T-helper 2 cell treated with Interferon-gamma antibody and Interleukin-4, amounts not matched to agents 5 μg/mL and 100 μg/mL, for 36 hours (primary cell): Measurements from ENCODE around the gene KIF1A.

ENCODE experiments used
- DNase-seq: peaks from one replicate; pipeline ENCODE4 v3.0.0; 2021; ENCODE audit warnings: low spot score
- H3K27ac Mint-ChIP-seq: one replicate; pipeline ENCODE4 v1.8.0; 2021; ENCODE audit warnings: mild to moderate bottlenecking, mixed read lengths
- H3K27me3 Mint-ChIP-seq: one replicate; pipeline ENCODE4 v1.8.0; 2021; ENCODE audit warnings: low read depth, mixed read lengths
- H3K36me3 Mint-ChIP-seq: one replicate; pipeline ENCODE4 v1.8.0; 2021; ENCODE audit warnings: low read depth, mixed read lengths
- H3K4me1 Mint-ChIP-seq: one replicate; pipeline ENCODE4 v1.8.0; 2021; ENCODE audit warnings: low read depth, mixed read lengths
- H3K4me3 Mint-ChIP-seq: one replicate; pipeline ENCODE4 v1.8.0; 2022; ENCODE audit warnings: mild to moderate bottlenecking, moderate library complexity, mixed read lengths
- H3K9me3 Mint-ChIP-seq: one replicate; pipeline ENCODE4 v1.8.0; 2021; ENCODE audit warnings: mixed read lengths

KIF1A gene

DNA sequence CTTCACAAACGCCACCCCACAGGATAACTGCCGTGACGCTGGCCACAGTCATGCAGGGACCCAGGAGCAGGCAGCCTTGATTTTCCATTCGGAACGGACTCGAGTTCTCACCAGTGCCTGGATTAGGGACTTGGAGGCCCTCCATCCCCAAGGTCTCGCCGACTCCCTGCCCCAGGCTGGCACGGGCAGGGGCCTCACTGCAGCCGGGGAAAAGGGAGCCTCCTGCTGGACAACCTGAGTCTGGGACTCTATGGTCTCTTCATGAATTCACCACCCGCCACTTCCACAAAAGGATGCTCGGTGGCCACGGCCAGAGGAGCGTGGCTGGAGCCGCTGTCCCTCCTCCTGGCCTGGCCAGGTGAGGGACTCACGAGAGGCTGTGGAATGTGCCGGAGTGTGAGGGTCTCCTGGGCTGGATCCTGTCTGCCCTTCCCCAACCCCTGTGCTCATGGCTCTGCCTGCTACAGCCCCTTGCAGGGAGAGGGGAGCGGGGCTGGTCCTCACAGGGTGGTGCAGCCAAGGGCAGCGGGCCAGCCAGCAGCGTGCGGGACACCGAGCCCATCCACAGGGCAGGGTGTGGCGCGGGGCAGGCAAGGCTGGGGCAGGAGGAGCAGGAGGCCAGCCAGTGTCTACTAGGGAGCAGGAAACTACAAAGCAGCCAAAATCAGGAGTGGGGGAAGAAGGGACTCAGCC is 86.1 kb downstream of the KIF1A start:
- Mint-ChIP-seq H3K4me1 (no peaks in the 10 kb centered on the region), H3K4me3 (no peak overlapping the region), H3K27ac (no peak overlapping the region), H3K27me3 (no peaks in the 10 kb centered on the region), H3K36me3 (no peaks in the 10 kb centered on the region), H3K9me3 (no peaks in the 10 kb centered on the region)
- no peak for DNase-seq

DNA sequence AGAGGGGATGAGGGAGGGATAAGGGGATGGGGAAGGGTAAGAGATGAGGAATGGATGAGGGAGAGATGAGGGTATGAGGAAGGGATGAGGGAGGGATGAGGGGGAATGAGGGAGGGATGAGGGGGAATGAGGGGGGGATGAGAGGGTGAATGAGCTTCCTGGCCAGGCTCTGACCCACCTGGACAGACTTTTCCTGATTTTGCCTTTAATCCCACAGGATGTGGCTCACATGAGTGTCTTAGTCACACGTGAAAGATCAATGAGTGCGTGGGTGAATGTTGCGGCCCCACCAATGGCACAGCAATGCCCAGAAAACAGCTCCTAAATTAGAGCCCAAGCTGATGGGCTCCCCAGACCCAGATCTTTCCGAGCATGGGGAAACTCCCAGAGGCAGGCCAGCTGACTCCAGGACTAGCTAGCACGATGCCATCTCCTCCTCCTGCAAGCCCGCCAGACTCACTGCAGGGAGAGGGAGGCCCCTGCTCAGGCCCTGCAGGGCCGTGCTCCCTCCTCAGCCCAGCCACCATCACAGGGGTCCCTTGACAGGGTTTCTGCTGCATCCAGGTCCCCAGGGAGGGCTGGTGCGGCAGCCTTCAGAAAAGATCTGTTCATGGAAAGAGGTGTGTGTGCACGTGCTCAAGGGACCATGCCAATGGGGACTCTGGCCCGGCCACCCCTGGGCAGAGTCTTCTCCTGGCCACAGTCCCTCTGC is 87.0 kb downstream of the KIF1A start:
- no peak overlapping the region for H3K4me3 Mint-ChIP-seq
- no peaks in the 10 kb centered on the region for H3K9me3 Mint-ChIP-seq
- no peaks in the 10 kb centered on the region for H3K27me3 Mint-ChIP-seq
- no peaks in the 10 kb centered on the region for H3K36me3 Mint-ChIP-seq
- no peaks in the 10 kb centered on the region for H3K4me1 Mint-ChIP-seq
- no peak for DNase-seq
- no peak overlapping the region for H3K27ac Mint-ChIP-seq

DNA sequence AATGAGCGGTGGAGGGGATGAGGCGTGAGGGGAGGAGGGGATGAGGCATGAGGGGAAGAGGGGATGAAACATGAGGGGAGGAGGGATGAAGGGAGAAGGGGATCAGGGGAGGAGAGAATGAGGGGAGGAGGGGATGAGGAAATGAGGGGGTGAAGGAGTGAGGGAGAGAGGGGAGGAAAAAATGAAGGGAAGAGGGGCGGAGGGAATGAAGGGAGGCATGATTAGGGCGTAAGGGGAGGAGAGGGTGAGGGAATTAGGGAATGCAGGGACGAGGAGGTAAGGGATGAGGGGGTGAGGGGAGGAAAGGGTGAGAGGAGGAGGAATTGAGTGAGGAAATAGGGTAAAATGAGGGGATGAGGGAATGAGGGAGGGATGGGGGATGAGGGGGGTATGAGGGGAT is 87.8 kb downstream of the KIF1A start:
- no peaks in the 10 kb centered on the region for H3K27me3 Mint-ChIP-seq
- H3K9me3 Mint-ChIP-seq = no peaks in the 10 kb centered on the region
- no peak for DNase-seq
- no peak overlapping the region for H3K27ac Mint-ChIP-seq
- H3K36me3 Mint-ChIP-seq = no peaks in the 10 kb centered on the region
- H3K4me3 Mint-ChIP-seq = no peak overlapping the region
- H3K4me1 Mint-ChIP-seq = no peaks in the 10 kb centered on the region

DNA sequence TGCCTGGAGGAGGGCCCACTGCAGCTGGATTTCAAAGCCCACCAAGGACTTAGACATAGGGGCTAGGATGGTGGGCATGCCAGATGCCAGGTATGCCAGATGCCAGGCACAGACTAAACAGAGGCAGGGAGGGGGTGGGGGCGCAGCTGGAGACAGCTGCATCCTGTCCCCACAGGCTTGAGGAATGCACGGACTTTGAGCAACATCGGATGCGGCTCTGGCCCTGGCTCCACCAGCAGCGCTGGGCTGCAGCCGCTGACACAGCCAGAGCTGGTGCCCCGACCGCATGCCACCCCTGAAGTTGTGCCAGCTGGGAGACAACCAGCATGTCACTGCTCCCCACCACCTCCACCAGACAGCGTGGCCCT is 88.9 kb downstream of the KIF1A start:
- H3K4me1 Mint-ChIP-seq = no peaks in the 10 kb centered on the region
- H3K27me3 Mint-ChIP-seq = no peaks in the 10 kb centered on the region
- H3K9me3 Mint-ChIP-seq = no peaks in the 10 kb centered on the region
- no peak overlapping the region for H3K4me3 Mint-ChIP-seq
- DNase-seq = no peak
- no peaks in the 10 kb centered on the region for H3K36me3 Mint-ChIP-seq
- no peak overlapping the region for H3K27ac Mint-ChIP-seq

DNA sequence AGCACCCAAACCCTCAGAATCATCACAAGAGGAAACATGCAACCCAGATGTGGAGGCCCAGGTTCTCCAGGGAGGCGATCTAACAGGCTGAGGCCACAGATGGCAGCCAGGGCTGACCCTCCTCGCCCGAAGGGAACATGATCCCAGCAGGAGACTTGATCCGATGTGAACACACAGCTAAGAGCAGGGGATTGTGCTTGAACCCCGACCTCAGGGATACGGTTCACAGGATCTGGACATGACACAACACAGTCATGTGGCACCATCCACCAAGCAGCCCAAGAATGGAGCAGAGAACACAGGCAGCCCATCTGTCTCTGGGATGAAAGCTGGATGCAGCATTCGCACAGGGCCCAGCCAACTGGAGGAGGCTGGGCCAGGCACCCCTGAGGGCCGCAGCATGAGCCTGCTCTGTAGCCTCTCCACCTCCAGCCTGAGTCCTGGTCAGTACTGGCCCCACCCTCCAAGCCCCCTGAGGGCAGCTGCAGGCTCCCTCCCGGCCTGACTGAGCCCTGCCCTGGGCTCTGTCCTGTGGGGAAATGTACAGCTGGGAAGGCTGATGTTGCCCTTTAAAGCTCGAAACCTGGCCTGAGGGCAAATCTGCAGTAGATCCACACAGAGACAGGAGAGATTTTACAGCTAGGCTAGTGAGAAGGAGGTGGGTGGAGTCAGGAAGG is 89.4 kb downstream of the KIF1A start:
- Mint-ChIP-seq H3K27me3 (no peaks in the 10 kb centered on the region), H3K9me3 (no peaks in the 10 kb centered on the region)

DNA sequence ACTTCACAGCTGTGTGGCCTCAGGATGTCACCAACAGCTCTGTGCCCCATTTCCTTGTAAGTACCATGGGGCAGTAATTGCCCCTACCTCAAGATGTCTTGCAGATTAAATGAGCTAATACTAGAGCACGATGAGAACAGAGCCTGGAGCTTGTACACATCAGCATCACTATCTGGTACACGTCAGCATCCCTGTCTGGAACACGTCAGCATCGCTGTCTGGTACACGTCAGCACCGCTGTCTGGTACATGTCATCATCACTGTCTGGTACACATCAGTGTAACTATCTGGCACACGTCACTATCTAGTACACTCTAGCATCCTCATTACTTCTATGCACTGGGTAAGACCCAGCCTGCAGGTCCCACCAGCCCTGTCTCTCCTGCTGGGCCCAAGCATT is 91.2 kb downstream of the KIF1A start:
- no peaks in the 10 kb centered on the region for H3K4me1 Mint-ChIP-seq
- H3K4me3 Mint-ChIP-seq = no peak overlapping the region
- H3K27me3 Mint-ChIP-seq = no peaks in the 10 kb centered on the region
- no peaks in the 10 kb centered on the region for H3K9me3 Mint-ChIP-seq
- no peak for DNase-seq
- no peaks in the 10 kb centered on the region for H3K36me3 Mint-ChIP-seq
- no peak overlapping the region for H3K27ac Mint-ChIP-seq

More for the DNA sequence above, 89.4 kb downstream of the KIF1A start:
- no peak overlapping the region for H3K27ac Mint-ChIP-seq
- H3K4me1 Mint-ChIP-seq = no peaks in the 10 kb centered on the region
- H3K36me3 Mint-ChIP-seq = no peaks in the 10 kb centered on the region
- no peak for DNase-seq
- no peak overlapping the region for H3K4me3 Mint-ChIP-seq

DNA sequence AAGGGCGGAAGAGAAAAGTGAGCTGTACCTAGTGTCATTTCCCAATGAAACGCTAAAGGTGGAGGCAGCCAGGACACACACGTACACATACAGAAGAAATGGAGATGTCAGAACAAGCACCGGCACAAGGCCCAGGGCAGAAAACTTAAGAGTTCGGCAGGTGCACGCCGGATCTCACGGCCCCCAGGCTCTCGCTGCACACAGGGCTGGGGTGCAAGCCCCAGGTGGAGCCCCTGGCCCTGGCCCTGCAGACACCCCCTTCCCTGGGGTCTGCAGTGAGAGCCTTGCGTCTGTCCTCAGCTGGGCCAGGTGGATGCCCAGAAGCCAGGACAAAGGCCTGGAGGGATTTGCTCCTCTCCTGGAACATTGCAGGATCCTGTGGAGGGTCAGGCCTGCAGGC is 91.7 kb downstream of the KIF1A start:
- no peak for DNase-seq
- H3K4me1 Mint-ChIP-seq = no peaks in the 10 kb centered on the region
- no peaks in the 10 kb centered on the region for H3K27me3 Mint-ChIP-seq
- H3K27ac Mint-ChIP-seq = no peak overlapping the region
- H3K36me3 Mint-ChIP-seq = no peaks in the 10 kb centered on the region
- no peaks in the 10 kb centered on the region for H3K9me3 Mint-ChIP-seq
- H3K4me3 Mint-ChIP-seq = no peak overlapping the region

DNA sequence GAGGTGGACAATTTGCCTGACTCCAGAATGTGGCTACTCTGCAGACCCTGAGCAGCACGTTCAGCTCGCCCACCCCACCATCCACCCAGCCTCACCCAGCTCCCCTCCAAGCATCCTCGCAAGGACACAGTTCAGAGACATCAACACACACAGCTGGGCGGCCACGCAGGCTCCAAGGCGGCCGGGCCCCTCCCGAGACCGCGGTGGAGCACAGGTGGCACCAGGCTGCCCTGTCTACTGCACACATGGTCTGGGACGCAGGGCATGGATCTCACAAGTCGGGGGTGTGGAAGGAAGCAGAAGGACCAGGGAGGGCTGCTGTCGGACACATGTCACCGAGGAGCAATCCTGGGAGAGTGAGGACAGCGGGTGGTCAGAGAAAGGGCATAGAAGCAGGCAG is 92.1 kb downstream of the KIF1A start:
- no peaks in the 10 kb centered on the region for H3K4me1 Mint-ChIP-seq
- no peak overlapping the region for H3K27ac Mint-ChIP-seq
- H3K36me3 Mint-ChIP-seq = no peaks in the 10 kb centered on the region
- no peak for DNase-seq
- H3K27me3 Mint-ChIP-seq = no peaks in the 10 kb centered on the region
- H3K9me3 Mint-ChIP-seq = no peaks in the 10 kb centered on the region
- H3K4me3 Mint-ChIP-seq = no peak overlapping the region

DNA sequence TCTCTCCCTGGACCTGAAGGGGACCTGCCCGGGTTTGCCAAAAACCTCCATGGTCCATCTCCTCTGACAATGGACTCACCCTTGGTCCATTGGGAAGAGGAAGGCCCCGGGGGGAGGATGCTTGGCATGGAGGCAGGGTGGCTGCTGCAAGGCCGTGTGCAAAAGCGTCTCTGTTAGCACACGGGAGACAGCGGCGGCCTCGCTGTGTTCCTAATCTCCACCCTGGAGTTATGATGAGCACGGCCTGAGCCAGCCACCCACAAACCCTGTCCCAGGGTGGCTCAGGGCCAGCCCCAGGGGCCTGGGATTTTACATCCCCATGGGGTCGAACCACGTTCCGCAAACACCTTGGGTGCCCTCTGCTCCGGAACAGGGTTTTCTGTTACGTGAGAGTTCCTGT is 92.6 kb downstream of the KIF1A start:
- DNase-seq = no peak
- H3K27me3 Mint-ChIP-seq = no peaks in the 10 kb centered on the region
- no peaks in the 10 kb centered on the region for H3K36me3 Mint-ChIP-seq
- no peaks in the 10 kb centered on the region for H3K9me3 Mint-ChIP-seq
- H3K4me1 Mint-ChIP-seq = no peaks in the 10 kb centered on the region
- no peak overlapping the region for H3K4me3 Mint-ChIP-seq
- H3K27ac Mint-ChIP-seq = no peak overlapping the region

DNA sequence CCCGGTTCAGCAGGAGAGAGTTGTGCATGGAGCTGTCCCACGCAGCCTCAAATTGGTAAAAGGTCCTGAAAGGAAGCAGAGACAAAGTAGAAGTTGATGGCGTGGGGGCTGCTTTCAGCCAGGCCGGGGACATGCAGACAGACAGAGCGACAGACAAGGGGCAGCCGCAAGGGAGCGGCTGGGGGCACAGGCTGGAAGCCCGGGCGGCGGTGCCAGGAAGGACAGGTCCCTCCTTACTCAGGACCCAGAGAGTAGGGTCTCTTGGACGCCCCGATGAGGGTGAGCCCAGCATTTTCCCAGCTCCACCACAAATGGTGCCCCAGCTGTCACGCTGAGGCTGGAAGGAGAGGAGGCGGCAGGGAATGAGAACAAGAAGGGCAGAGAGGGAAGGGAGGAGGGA is 93.1 kb downstream of the KIF1A start:
- Mint-ChIP-seq H3K4me3 (no peak overlapping the region), H3K4me1 (no peaks in the 10 kb centered on the region), H3K9me3 (no peaks in the 10 kb centered on the region), H3K27ac (no peak overlapping the region), H3K36me3 (no peaks in the 10 kb centered on the region), H3K27me3 (no peaks in the 10 kb centered on the region)
- DNase-seq = no peak

DNA sequence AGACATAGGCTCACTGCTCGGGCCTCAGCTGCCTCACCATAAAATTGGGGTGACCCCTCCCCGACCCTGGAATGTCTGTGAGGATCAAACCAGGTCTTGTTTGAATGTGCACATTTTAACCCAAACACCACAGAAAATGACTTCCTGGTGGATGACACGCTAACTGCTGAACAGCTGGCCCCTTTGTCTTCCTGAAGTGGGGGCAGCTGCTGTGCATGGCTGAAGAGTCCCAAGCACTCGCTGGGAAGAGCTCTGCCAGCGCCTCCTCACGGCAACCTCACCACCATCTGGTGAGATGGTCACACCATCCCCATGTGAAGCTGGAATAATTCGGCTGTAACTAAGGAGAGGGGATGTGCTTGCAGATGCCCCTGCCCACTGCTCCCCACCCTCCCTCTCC is 94.3 kb downstream of the KIF1A start:
- H3K4me1 Mint-ChIP-seq = no peaks in the 10 kb centered on the region
- H3K4me3 Mint-ChIP-seq = no peak overlapping the region
- DNase-seq = no peak
- H3K27me3 Mint-ChIP-seq = no peaks in the 10 kb centered on the region
- H3K27ac Mint-ChIP-seq = no peak overlapping the region
- H3K36me3 Mint-ChIP-seq = no peaks in the 10 kb centered on the region
- H3K9me3 Mint-ChIP-seq = no peaks in the 10 kb centered on the region

DNA sequence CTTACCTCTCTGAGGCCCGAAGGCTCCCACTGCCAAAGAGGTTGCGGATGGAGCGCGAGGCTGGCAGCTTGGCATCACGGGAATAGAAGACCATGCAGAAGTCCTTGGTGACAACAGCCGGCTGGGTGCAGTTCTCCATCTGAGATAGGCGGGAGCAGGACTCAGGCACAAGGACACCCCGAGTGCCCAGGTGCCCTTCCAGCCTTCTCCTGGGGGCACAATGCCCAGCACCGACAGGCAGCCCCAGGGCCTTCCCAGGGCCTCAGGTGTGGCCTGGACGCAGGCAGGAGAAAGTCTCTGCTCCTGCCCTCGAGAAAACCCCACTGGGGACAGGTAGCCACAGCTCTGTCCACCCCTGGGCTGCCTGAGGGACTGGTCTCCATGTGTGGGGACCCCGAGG is 94.8 kb downstream of the KIF1A start:
- Mint-ChIP-seq H3K9me3 (no peaks in the 10 kb centered on the region), H3K27ac (no peak overlapping the region), H3K4me3 (no peak overlapping the region), H3K4me1 (no peaks in the 10 kb centered on the region), H3K36me3 (no peaks in the 10 kb centered on the region), H3K27me3 (no peaks in the 10 kb centered on the region)
- no peak for DNase-seq

DNA sequence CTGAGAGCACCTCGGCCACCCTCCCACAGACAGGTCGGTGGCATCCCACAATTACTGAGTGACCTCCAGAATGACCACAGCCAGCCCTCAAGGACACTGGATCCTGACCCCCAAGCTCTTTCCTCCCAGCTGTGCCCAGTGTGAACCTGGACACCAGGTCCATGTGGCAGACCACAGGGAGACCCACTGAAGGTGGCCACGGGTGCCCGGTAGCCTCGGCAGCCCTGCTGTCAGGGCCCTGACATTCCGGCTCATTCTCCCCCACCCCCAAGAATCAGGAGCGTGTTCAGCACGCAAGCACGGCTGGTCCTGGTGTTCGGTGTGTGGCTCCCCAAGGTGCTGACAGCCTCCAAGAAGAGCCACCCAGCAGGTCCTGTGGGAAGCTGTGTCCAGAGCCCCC is 95.6 kb downstream of the KIF1A start:
- Mint-ChIP-seq H3K27me3 (no peaks in the 10 kb centered on the region), H3K27ac (no peak overlapping the region)

DNA sequence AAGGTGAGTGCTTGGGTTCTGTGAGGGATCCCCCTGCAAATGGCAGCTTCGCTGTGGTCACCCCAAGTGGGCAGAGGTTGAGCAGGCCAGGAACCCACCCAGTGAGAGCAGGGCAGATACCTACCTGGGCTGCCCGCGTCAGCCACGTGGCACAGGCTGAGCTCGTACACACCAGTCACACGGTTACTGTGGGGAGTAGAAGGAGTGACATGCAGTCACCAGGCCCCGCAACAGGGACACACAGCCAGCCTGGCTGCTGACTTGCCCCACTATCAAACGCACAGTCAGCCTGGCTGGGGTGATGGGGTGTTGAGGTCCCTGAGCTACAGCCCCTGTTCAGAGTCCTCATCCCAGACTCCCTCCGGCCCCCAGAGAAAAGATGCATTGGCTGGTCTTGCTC is 96.2 kb downstream of the KIF1A start:
- Mint-ChIP-seq H3K9me3 (no peaks in the 10 kb centered on the region), H3K27ac (no peak overlapping the region), H3K4me3 (no peak overlapping the region), H3K27me3 (no peaks in the 10 kb centered on the region), H3K36me3 (no peaks in the 10 kb centered on the region), H3K4me1 (no peaks in the 10 kb centered on the region)
- DNase-seq = no peak

More for the DNA sequence above, 95.6 kb downstream of the KIF1A start:
- DNase-seq = no peak
- H3K4me3 Mint-ChIP-seq = no peak overlapping the region
- no peaks in the 10 kb centered on the region for H3K4me1 Mint-ChIP-seq
- no peaks in the 10 kb centered on the region for H3K9me3 Mint-ChIP-seq
- no peaks in the 10 kb centered on the region for H3K36me3 Mint-ChIP-seq
